ENCODE measurements around the gene PHF11.

- TF ChIP-seq GATA3 (IDR thresholded peaks at IDR 0.05; ENCODE audit: low read depth, low read length) (no peak), GATA2 (IDR thresholded peaks at IDR 0.05; ENCODE audit: low read depth, low read length) (no peak)
Observed at GRCh38 chr13:49528161-49528560, 32.4 kb downstream of the PHF11 start.

Measured in SH-SY5Y (cell line).